HFF-Myc (cell line): ENCODE data around the gene PARD3.

Source experiments
- DNase-seq: peaks from one replicate; pipeline ENCODE4 v3.0.0-alpha.2; 2011; ENCODE audit warnings: low read depth; ENCODE audit errors: extremely low read depth
- H3K4me3 ChIP-seq: replicated peaks from 2 replicates; pipeline ENCODE4 v1.5.1; 2011; ENCODE audit warnings: low read depth, mild to moderate bottlenecking, control low read depth, low read length
- CTCF ChIP-seq: IDR thresholded peaks from 2 replicates; pipeline ENCODE4 v1.5.1; 2012; ENCODE audit warnings: mild to moderate bottlenecking, low read depth, low read length, control low read depth; ENCODE audit errors: missing control alignments

The PARD3 gene

DNA sequence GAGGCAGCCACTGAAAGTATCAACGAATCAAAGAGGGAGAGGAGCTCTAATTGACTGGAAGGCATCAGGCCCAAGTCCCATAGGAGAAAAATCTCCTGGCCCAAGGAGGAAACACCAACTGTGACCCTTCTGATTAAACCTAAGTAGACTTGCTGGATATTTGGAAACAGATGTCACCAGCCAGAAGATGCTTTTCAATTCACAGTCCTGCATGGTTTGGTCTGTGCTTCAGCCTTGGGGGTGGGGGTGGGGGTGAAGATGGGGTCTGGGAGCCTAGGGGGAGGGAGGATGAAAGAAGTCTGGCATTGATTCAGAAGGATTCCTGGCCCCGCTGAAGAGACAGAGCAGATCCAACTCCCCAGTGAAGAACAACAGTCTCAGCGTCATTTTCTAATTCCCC, 623.7 kb downstream of the PARD3 start:
- no peak for TF ChIP-seq CTCF
- no peak overlapping the region for H3K4me3 ChIP-seq
- DNase-seq, result no peak

GRCh38 chr10:34190580-34190979, 624.5 kb downstream of the PARD3 start:
- no peak overlapping the region for H3K4me3 ChIP-seq
- TF ChIP-seq CTCF, result no peak
- DNase-seq, result no peak

DNA sequence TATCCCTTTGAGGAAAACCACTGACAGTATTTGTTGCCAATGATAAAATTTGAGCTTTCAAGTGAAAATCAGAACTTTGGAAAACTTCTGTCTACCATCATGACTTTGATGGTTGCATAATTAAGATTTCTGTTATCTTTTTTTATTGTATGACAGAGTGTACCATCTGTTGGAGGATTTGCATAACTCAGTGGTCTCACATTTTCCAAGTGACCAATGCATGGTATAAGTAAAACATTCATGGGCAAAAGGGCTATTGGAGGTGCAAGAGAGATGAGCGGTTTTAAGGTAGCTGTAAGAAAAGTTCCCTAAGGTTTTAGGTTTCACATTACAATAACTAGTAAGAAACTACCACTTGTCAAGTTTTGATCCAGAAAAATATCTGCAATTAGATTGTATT, 625.3 kb downstream of the PARD3 start:
- no peak for TF ChIP-seq CTCF
- DNase-seq, result no peak
- H3K4me3 ChIP-seq, result no peak overlapping the region

DNA sequence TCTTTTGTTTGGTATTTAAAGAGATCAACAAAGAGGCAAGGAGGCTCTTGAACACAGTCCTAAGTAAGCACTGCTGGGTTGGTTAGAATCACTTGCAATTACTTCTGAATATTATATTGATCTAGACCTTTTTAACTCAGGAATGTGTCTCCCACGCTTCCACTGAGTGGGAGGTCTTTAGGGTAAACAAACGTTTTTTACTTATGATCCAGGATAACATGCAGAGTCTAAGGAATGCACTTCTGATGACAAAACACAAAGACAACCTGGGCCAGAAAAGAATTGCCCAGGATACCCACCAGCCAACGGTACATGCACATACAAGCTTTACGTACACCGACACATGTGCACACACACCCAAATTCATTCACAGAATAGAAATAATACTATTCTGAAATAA, 626.9 kb downstream of the PARD3 start:
- no peak for TF ChIP-seq CTCF

DNA sequence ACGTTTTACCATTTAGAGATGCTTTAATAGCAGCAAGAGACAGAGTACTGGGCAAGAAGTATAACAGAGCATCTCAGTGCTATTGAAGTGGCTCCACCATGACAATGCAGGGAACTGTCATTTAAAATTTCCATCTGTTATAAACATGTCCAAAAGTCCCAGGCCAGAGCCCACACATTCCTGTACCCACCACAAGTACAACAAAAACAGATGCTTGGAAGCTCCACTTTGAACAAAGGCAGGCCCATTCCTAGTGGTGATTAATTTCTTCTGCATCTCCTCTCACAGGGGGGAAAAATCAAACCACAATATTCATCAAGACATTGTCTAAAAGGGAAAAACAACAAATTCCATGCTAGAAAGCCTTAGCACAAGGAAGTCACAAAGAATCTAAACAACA, 627.9 kb downstream of the PARD3 start:
- no peak for TF ChIP-seq CTCF
- no peak overlapping the region for H3K4me3 ChIP-seq
- DNase-seq, result no peak

More for the DNA sequence above, 626.9 kb downstream of the PARD3 start:
- DNase-seq, result no peak
- no peak overlapping the region for H3K4me3 ChIP-seq

- TF ChIP-seq CTCF, result no peak
- no peak for DNase-seq
- no peak overlapping the region for H3K4me3 ChIP-seq
Observed at GRCh38 chr10:34186745-34187144, 628.4 kb downstream of the PARD3 start.

GRCh38 chr10:34185998-34186397, 629.1 kb downstream of the PARD3 start:
- no peak for TF ChIP-seq CTCF
- no peak for DNase-seq
- no peak overlapping the region for H3K4me3 ChIP-seq
